ENCODE data around the gene MCF2L. TPM values are rescaled to one million over a fixed set of nuclear protein-coding genes. Genes with fewer than 3 reads are reported as not detected.

The MCF2L gene
- total and polyA plus RNA-seq, 10 of the 15 experiments (the other 5 are each of a cell fraction or from before 2014, with no cell fraction given), result 0.06 to 1.1 (median 0.21) TPM; not detected in 2

- Histone ChIP-seq H3K27me3 (replicated peaks in 1 of 2; ENCODE audit: control insufficient read depth in 2 of 2, insufficient read depth in 2 of 2, low read length in 1 of 2) (no peaks in the 10 kb centered on the region; a peak in 1 of 4 replicates), H3K79me2 (ENCODE audit: control insufficient read depth, insufficient read depth, low read length) (no peaks in the 10 kb centered on the region), H3K9me3 (replicated peaks; ENCODE audit: control insufficient read depth, insufficient read depth, low read length) (no peaks in the 10 kb centered on the region), H3K4me2 (ENCODE audit: control insufficient read depth, insufficient read depth) (no peak overlapping the region), H3K4me1 (ENCODE audit: control insufficient read depth, insufficient read depth, low read length) (no peaks in the 10 kb centered on the region), H3K36me3 (ENCODE audit: control insufficient read depth in 2 of 2, insufficient read depth in 2 of 2, low read length in 1 of 2) (no peaks in the 10 kb centered on the region), H4K20me1 (ENCODE audit: control insufficient read depth, insufficient read depth) (no peaks in the 10 kb centered on the region), H3K9ac (ENCODE audit: control insufficient read depth, insufficient read depth, low read length) (no peak overlapping the region), H2AFZ (ENCODE audit: control insufficient read depth, low read depth, low read length) (no peak overlapping the region), H3K27ac (ENCODE audit: control insufficient read depth, insufficient read depth) (no peak overlapping the region), H3K4me3 (no peak overlapping the region)
- CTCF ChIA-PET, result no interaction called here
- in situ Hi-C loops (cut with MboI) (no loop called here), intact Hi-C loops (cut with micrococcal nuclease; ENCODE audit: unreplicated experiment) (loop anchor here (10.0 kb wide), 1 partner anchor 372 kb away; no protein-coding TSS in a partner anchor)
- POLR2A ChIA-PET, result no interaction called here
- RAD21 ChIA-PET (ENCODE audit: unreplicated experiment), result no interaction called here
- no TSS peak for BruUV-seq (replicated peaks)
- DNase-seq (ENCODE audit: low read depth, low spot score) (no peak), ATAC-seq (no peak), FAIRE-seq (no peak)
- 62% methylated on average over 39 of the region's 39 CpGs for WGBS (ENCODE audit: insufficient coverage, insufficient replicate concordance, low lambda C conversion rate, missing lambda C conversion rate)
- SMC1A ChIA-PET (ENCODE audit: uncharacterized antibody, unreplicated experiment), result no interaction called here
- no peak for TF ChIP-seq CUX1 (IDR thresholded peaks at IDR 0.05; ENCODE audit: insufficient replicate concordance, low read depth, low read length)
- TF ChIP-seq BCLAF1 (IDR thresholded peaks at IDR 0.05), result no peak
- TF ChIP-seq ZBTB33 (IDR thresholded peaks at IDR 0.05), result no peak
- no peak for TF ChIP-seq NR2F1 (conservative IDR thresholded peaks at IDR 0.05)
- TF ChIP-seq ATF7 (IDR thresholded peaks at IDR 0.05; ENCODE audit: low read depth), result no peak
- TF ChIP-seq E4F1 (IDR thresholded peaks at IDR 0.05; ENCODE audit: borderline replicate concordance, partially characterized antibody), result no peak
- no peak for TF ChIP-seq NFYB (IDR thresholded peaks at IDR 0.05; ENCODE audit: insufficient read depth, low read depth, low read length)
- no peak for TF ChIP-seq CBFB (IDR thresholded peaks at IDR 0.05; ENCODE audit: low read depth)
- no peak for TF ChIP-seq CREM (IDR thresholded peaks at IDR 0.05; ENCODE audit: low read depth)
- TF ChIP-seq RAD21 (IDR thresholded peaks at IDR 0.05; ENCODE audit: insufficient read depth, low read depth, low read length), result no peak
Observed at GRCh38 chr13:113022745-113023574, 53.9 kb downstream of the MCF2L start.
